OCI-LY7 (cell line): ENCODE results near the gene PPP1R16B.

Source experiments
- EZH2phosphoT487 ChIP-seq: fragments of 200-600 bp; sonication (generic); IDR thresholded peaks from 2 replicates; pipeline ENCODE4 v1.6.1; 2018; ENCODE audit warnings: low read depth, borderline replicate concordance, mild to moderate bottlenecking, mixed run types, antibody characterized with exemption, low read length, moderate library complexity, mixed read lengths
- TF ChIP-seq, protein P1 (sequence below): fragments of 200-600 bp; sonication (generic); conservative IDR thresholded peaks from 2 replicates; pipeline ENCODE4 v1.5.1; 2014; ENCODE audit warnings: mild to moderate bottlenecking, antibody characterized with exemption, low read length, moderate library complexity, mixed read lengths

DNA sequence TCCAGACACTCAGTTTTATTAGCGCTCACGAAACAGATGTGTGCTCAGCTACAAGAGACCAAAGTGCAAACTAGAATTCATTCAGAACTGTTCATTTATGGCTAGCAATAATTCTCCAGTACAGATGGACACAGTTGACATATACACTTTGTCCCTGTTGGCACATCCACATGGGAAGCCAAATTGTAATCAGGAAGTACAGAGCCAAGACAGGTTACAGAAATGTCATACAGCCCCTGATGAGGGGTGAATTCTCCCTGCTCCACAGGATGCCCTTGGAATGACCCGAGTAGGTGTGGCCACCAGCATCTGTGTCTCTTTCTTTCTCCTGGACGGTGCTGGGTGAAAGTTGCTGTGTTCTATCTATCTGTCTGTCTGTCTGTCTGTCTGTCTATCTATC is 164.2 kb downstream of the PPP1R16B start:
- TF ChIP-seq, protein P1, sequence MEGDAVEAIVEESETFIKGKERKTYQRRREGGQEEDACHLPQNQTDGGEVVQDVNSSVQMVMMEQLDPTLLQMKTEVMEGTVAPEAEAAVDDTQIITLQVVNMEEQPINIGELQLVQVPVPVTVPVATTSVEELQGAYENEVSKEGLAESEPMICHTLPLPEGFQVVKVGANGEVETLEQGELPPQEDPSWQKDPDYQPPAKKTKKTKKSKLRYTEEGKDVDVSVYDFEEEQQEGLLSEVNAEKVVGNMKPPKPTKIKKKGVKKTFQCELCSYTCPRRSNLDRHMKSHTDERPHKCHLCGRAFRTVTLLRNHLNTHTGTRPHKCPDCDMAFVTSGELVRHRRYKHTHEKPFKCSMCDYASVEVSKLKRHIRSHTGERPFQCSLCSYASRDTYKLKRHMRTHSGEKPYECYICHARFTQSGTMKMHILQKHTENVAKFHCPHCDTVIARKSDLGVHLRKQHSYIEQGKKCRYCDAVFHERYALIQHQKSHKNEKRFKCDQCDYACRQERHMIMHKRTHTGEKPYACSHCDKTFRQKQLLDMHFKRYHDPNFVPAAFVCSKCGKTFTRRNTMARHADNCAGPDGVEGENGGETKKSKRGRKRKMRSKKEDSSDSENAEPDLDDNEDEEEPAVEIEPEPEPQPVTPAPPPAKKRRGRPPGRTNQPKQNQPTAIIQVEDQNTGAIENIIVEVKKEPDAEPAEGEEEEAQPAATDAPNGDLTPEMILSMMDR = no peak
- TF ChIP-seq EZH2phosphoT487 = no peak
